Prostate gland (tissue), 2 donors: Measurements from ENCODE around the gene BLM.

Experiments used
- POLR2A ChIP-seq: fragments of 450-650 bp; IDR thresholded peaks from one replicate; pipeline ENCODE4 v1.6.1; 2016; ENCODE audit warnings: antibody characterized with exemption, mild to moderate bottlenecking
- POLR2AphosphoS5 ChIP-seq: sonication (generic); formaldehyde crosslinking; IDR thresholded peaks from one replicate; pipeline ENCODE4 v1.6.1; 2017; ENCODE audit warnings: antibody characterized with exemption
- TF ChIP-seq, protein P1 (sequence below), 4 experiments: fragments of 200-600 bp in 2 of 4; fragments of 450-650 bp in 2 of 4; sonication (generic) in 2 of 4; IDR thresholded peaks; 1 replicate in 3 of 4; 2 replicates in 1 of 4; pipeline ENCODE4 v1.5.1; 2016 to 2019; ENCODE audit warnings: antibody characterized with exemption in 4 of 4, mild to moderate bottlenecking in 2 of 4, moderate library complexity in 2 of 4

DNA sequence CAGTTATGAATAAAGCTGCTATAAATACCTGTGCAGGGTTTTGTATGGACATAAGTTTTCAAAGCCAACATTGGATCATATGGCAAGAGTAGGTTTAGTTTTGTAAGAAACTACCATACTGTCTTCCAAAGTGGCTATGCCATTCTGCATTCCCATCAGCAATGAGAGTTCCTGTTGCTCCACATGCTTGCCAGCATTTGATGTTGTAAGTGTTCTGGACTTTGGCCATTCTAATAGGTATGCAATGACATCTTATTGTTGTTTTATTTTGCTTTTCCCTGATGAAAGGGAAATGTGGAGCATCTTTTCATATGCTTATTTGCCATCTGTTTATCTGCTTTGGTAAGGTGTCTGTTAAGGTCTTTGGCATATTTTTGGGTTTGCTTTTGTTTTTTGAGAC lies 22.2 kb upstream of the BLM start:
- TF ChIP-seq, protein P1, sequence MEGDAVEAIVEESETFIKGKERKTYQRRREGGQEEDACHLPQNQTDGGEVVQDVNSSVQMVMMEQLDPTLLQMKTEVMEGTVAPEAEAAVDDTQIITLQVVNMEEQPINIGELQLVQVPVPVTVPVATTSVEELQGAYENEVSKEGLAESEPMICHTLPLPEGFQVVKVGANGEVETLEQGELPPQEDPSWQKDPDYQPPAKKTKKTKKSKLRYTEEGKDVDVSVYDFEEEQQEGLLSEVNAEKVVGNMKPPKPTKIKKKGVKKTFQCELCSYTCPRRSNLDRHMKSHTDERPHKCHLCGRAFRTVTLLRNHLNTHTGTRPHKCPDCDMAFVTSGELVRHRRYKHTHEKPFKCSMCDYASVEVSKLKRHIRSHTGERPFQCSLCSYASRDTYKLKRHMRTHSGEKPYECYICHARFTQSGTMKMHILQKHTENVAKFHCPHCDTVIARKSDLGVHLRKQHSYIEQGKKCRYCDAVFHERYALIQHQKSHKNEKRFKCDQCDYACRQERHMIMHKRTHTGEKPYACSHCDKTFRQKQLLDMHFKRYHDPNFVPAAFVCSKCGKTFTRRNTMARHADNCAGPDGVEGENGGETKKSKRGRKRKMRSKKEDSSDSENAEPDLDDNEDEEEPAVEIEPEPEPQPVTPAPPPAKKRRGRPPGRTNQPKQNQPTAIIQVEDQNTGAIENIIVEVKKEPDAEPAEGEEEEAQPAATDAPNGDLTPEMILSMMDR (IDR thresholded peaks at IDR 0.05): no peak
- TF ChIP-seq POLR2AphosphoS5 (no peak), POLR2A (no peak)
